ENCODE data around the gene RAB11FIP3.
A peak's percentile ranks its signal among the peaks of the same experiment; 100 is the strongest.
"Not testable (repeated sequence)": the region's sequence is repeated elsewhere in the genome, so short reads cannot be mapped to it uniquely, and the experiment has no call there.

Gene RAB11FIP3

DNA sequence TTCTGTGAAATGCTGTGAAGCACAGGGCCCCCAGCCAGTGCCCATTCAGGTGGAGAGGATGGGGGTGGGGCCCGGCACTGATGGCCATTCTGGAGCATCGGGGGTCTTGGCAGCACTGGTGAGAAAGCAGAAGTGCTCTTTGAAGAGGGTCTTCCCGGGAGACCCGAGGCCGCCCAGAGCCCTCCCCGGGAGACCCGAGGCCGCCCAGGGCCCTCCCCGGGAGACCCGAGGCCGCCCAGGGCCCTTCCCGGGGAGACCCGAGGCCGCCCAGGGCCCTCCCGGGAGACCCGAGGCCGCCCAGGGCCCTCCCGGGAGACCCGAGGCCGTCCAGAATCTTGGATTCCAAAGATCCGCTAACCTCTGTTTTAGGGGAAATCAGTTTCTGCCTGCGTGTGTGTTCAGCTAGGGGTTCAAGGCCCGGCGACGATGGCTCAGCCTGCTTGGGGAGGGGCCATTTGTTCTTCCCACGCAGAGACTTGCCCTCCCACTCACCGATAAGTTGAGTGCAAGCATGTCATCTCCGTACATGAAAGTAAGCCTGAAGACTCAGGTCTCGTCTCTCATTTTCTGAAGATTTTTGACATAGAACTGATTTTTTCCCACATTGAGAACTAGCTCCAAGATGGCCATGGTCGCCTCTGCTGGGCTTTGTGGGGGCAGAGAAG is 66.9 kb downstream of the RAB11FIP3 start:
- DNase-seq (ENCODE audit: low read depth, low spot score), result no peak

- not testable (repeated sequence) for DNase-seq (ENCODE audit: low read depth, low spot score)
Observed at GRCh38 chr16:494676-495075, 69.2 kb downstream of the RAB11FIP3 start.

DNA sequence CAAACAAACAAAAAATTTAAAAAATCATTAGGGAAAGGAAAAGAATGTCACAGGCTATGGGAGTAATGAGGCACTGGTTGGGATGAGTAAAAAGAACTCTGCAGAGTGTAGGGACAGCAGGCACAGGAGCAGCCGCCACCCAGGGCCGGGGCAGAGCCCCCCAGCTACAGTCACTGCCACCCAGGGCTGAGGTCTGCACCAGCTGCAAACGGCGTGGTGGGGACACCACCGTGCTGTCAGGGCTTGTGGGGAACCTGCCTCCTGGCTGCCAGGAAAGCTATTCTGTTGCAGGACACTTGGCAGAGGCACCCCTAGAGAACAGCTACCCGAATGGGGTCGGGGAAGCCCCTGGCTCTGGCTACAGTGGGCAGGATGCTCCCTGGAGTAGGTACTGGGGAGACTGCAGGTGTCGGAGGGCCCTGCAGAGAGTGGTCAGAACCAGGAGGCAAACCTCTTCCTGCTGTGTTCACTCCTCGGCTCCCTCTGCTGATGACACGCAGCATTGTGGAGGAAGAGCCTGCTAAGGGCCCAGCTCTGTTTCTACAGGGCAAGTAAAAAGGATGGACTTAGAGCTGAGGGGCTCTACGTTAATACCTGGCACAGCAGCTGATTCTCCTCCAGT is 69.8 kb downstream of the RAB11FIP3 start:
- peak; percentile 26 for DNase-seq (ENCODE audit: low read depth, low spot score)

DNA sequence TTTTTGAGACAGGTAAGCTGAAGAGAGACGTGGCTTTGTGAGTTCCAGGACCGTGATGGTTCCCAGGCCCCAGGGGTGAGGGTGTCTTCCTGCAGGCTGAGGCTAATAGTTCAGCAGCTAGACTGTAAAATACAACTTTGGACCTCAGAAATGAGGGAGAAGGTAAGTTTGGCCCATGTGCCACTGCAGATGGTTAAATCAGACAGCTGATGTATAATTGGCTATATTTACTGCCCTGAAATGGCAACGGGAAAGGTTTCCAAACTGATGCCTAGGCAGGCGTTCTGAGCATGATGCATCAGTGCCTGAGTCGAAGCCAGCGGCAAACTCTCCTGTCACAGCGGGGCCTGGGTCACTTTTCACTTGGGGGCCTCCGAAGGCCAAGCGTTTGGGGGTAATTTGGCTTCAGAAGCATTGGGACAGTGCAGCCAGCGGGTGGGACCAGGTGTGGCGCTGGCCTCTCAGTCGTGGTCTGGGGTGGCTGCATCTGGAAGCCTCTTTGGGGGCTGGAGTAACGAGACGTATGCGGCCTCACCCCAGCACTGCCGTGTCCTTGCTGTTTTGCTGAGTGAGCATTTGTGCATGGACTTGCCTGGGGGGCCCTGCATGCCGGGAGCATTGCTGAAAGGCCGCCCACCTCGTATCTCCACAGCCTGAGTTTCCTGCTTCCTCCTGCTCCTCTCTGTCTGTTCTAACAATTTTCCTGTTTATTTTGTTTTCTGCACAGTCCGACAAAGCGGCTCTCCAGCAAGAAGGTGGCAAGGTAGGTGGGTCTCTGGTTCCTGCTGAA is 70.8 kb downstream of the RAB11FIP3 start:
- no peak for DNase-seq (ENCODE audit: low read depth, low spot score)

- no peak for DNase-seq (ENCODE audit: low read depth, low spot score)
Observed at GRCh38 chr16:497258-497657, 71.8 kb downstream of the RAB11FIP3 start.

DNA sequence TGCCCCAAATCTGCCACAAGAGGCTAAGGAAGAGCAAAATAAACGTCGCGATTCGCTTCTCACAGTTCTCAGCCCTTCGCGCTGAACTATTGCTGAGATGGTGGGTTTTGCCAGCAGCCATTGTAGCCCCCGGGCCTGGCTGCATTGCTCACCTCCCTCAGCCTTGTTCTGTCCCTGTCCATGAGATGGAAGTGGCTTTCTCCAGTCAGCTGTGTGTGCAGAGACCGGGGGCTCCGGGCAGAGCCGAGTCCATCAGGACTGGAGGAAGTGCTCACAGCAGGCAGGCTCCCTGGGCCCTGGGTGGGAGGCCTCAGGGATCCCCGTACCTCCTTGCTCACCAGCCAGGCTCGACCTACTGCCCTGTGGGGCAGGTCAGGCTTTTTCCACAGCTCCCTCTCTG is 74.5 kb downstream of the RAB11FIP3 start:
- DNase-seq (ENCODE audit: low read depth, low spot score), result no peak

DNA sequence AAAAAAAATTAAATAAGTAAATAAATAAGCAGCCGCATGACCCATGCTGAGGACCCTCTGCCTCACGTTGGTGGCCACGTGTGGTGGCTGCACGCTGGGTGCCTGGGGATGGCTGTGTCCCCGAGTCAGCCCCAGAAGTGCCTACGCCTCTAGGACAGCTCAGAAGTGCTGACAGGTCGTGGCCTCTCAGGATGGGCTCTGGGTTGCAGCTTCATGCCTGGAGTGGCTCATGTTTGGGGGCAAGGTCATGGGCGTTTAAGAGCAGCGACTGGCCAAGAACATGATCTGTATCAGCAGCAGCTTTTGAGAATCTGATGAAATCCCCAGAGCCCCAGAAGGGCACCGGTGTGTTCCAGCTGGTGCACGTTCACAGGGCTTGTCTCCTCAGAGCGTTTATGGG is 75.3 kb downstream of the RAB11FIP3 start:
- no peak for DNase-seq (ENCODE audit: low read depth, low spot score)

- no peak for DNase-seq (ENCODE audit: low read depth, low spot score)
Observed at GRCh38 chr16:502179-502943, 76.9 kb downstream of the RAB11FIP3 start.

GRCh38 chr16:503150-504071 is 78.0 kb downstream of the RAB11FIP3 start:
- DNase-seq (ENCODE audit: low read depth, low spot score), result no peak

GRCh38 chr16:505479-506245 is 80.2 kb downstream of the RAB11FIP3 start:
- no peak for DNase-seq (ENCODE audit: low read depth, low spot score)

DNA sequence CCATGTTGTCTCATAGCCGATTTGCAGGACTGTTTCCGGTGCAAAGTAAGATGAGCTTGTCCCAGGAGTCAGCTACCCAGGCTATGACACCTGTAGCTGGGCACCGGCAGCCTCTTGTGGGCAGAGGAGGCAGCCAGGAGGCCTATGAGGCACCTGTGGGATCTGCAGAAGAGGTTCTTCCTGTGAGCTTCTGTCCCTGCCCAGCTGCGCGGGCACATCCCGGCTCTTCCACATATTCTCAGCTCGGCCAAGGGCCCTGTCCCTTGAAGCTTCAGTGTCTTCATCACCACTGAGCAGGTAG is 80.7 kb downstream of the RAB11FIP3 start:
- DNase-seq (ENCODE audit: low read depth, low spot score), result no peak

- DNase-seq (ENCODE audit: low read depth, low spot score), result not testable (repeated sequence)
Observed at GRCh38 chr16:507527-507926, 82.1 kb downstream of the RAB11FIP3 start.

GRCh38 chr16:507996-508395 is 82.5 kb downstream of the RAB11FIP3 start:
- no peak for DNase-seq (ENCODE audit: low read depth, low spot score)

DNA sequence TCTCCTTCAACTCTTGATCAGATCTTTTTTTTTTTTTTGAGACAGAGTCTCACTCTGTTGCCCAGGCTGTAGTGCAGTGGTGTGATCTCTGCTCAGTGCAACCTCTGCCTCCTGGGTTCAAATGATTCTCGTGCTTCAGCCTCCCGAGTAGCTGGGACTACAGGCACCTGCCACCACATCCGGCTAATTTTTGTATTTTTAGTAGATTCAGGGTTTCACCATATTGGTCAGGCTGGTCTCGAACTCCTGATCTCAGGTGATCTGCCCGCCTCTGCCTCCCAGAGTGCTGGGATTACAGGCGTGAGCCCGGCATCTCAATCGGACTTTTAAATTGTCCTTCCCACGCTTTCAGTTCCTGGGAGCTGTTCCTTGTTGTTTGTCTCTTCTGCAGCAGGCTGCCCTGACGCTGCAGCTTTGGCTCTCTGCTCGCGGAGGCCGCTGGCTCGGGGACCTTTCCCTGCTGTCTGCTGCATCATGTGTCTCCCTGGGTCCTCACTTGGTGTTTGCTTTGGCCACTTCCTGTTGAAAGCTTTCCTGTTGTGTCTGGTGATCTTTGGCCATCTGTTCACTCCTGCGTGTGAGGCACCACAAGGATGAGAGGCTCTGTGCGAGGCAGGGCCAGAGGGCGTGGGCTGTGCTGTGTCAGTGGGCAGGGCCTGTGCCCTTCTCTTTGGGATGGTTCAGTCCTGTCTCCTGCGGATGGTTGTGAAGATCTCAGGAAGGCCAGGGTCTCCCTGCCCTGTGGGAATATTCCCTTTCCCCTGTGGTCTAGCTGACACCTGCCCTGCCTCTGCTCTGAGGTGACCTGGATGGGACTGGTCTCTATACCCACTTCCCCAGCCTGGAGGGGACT is 83.7 kb downstream of the RAB11FIP3 start:
- DNase-seq (ENCODE audit: low read depth, low spot score), result no peak

GRCh38 chr16:510066-510825 is 84.8 kb downstream of the RAB11FIP3 start:
- DNase-seq (ENCODE audit: low read depth, low spot score), result no peak

- no peak for DNase-seq (ENCODE audit: low read depth, low spot score)
Observed at GRCh38 chr16:512802-513201, 87.4 kb downstream of the RAB11FIP3 start.

DNA sequence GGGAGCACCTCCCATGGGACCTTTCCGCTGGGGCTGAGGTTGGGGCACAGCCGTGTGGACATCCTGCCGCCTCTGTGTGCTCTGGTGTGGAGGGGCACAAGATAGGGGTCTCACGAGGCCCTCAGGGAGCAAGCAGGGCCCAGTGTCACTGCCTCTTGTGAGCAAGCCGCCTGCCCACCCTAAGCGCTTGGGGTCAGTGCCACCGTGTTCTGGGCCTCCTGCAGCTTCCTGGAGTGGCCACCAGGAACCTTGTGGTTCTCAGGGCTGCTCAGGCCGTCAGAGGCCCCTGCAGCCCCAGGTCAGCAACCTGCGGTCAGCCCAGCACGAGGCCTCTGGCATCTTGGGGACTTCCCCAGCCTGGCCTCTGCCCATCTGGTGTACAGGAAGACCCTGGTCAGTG is 88.5 kb downstream of the RAB11FIP3 start:
- no peak for DNase-seq (ENCODE audit: low read depth, low spot score)

- no peak for DNase-seq (ENCODE audit: low read depth, low spot score)
Observed at GRCh38 chr16:515175-515938, 89.9 kb downstream of the RAB11FIP3 start.

All from astrocyte of the hippocampus (primary cell).